Peyer's patch (tissue), 4 donors: ENCODE measurements around the gene JPH3. TPM values are rescaled to one million over a fixed set of nuclear protein-coding genes. Genes with fewer than 3 reads are reported as not detected.
"Not testable (repeated sequence)": the region's sequence is repeated elsewhere in the genome, so short reads cannot be mapped to it uniquely, and the experiment has no call there.

ENCODE experiments used
- DNase-seq, 3 donors: peaks; one replicate each; pipeline ENCODE4 v3.0.0-alpha.2; 2017 to 2019
- H3K27ac ChIP-seq, 4 donors: fragments of 200-600 bp; sonication (generic); one replicate each; pipeline ENCODE4 v1.5.1; 2016 to 2019
- H3K27me3 ChIP-seq, 2 donors: fragments of 200-600 bp; sonication (generic); one replicate each; pipeline ENCODE4 v1.5.1; 2019
- H3K36me3 ChIP-seq, 3 donors: fragments of 200-600 bp; sonication (generic); one replicate each; pipeline ENCODE4 v1.5.1; 2016 to 2019
- H3K4me1 ChIP-seq, 4 donors: fragments of 200-600 bp; sonication (generic); one replicate each; pipeline ENCODE4 v1.5.1; 2016 to 2019
- H3K4me3 ChIP-seq, 4 donors: fragments of 200-600 bp; sonication (generic); 1 replicate in 3 of 4; 2 replicates in 1 of 4; pipeline ENCODE4 v1.5.1; 2016 to 2019; ENCODE audit warnings: mild to moderate bottlenecking in 1 of 4
- H3K9me3 ChIP-seq, 4 donors: fragments of 200-600 bp; sonication (generic); one replicate each; pipeline ENCODE4 v1.5.1; 2016 to 2019; ENCODE audit warnings: mild to moderate bottlenecking in 1 of 4
- POLR2A ChIP-seq, 2 donors: fragments of 450-650 bp; IDR thresholded peaks; one replicate each; pipeline ENCODE4 v1.5.1; 2017; ENCODE audit warnings: antibody characterized with exemption in 2 of 2, mild to moderate bottlenecking in 2 of 2, moderate library complexity in 2 of 2
- total RNA-seq, 4 donors: library from RNA; depleted of rRNA; stranded (reverse); fragments of >200 nt; gene quantifications; one replicate each; pipeline ENCODE4 v1.1.0, GENCODE V29; 2016
- TF ChIP-seq, protein P1 (sequence below), 6 experiments: fragments of 450-650 bp in 4 of 6; fragments of 200-600 bp in 2 of 6; sonication (generic) in 1 of 6; IDR thresholded peaks; one replicate each; pipeline ENCODE4 v1.5.1; 2017 to 2019; ENCODE audit warnings: antibody characterized with exemption in 6 of 6, mild to moderate bottlenecking in 3 of 6, moderate library complexity in 1 of 6

JPH3 gene
- total RNA-seq, 4 donors from 2014 or later, result 0.13 to 0.57 TPM; not detected in 2

DNA sequence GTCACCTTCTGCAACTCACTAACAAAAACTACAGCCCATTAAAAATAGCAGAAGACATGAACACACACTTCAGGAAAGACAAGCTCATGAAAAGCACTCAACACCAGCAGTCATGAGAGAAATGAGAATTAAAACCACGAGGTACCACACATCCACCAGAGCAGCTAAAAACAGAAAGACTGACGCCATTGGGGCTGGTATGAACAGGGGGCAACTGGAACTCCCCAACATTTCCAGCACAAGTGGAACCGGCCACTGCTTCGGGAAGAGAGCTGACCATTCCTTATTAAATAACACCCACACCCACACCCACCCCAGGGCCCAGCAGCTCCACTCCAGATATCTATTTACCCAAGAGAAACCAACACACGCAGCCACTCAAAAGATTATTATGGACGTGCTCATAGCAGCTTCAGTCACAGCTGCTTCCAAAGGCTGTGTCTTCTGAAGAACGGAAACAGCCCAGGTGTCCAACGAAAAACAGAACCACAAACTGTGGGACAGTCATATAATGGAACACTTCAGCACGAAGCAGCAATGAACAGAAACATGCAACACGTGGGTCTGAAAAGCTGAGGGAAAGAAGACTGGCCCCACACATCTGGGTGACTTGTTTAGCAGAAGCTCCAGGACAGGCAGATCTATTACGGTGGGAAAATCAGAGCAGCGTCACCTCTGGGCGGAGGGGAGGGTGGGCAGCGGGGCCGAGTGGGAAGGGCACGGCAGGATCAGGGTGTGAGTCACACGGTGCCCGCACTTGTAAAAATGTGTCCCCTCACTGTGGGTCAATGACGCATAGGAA lies 122.4 kb downstream of the JPH3 start:
- peak in 1 of 3 donors; percentile 50 for DNase-seq
- Histone ChIP-seq H3K36me3 (peaks cover 0 to 53% (median 0%) of the 10 kb centered on the region in 3 donors), H3K27ac (peak overlapping the region in 1 of 4 donors; percentile 20)

DNA sequence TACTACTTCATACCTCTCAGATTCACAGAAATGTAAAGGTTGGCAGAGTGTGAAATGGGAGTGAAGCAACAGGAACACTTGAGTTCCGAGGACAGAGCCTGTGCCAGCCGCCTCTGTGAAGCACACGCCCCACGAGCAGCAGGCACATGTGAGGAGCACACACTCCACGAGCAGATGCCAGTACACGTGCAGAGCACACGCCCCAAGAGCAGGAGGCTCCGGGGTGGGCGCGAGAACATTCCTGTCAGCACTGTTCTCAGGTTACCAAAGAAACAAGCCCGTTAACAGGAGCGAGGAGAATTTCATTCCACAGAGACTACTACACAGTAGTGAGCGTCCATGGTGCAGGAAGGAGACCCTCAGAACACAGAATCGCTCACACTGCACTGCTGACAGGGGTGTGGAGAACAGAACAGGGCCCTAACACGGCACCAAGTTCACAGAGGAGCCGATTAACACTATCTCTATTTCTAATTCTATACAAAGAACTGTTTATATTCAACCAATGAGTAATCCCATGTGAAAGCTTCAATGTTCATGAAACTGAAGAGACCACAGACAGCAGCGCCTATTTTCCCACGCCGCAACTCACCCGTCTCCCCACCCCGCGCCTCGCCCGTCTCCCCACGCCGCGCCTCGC lies 123.4 kb downstream of the JPH3 start:
- TF ChIP-seq, protein P1, sequence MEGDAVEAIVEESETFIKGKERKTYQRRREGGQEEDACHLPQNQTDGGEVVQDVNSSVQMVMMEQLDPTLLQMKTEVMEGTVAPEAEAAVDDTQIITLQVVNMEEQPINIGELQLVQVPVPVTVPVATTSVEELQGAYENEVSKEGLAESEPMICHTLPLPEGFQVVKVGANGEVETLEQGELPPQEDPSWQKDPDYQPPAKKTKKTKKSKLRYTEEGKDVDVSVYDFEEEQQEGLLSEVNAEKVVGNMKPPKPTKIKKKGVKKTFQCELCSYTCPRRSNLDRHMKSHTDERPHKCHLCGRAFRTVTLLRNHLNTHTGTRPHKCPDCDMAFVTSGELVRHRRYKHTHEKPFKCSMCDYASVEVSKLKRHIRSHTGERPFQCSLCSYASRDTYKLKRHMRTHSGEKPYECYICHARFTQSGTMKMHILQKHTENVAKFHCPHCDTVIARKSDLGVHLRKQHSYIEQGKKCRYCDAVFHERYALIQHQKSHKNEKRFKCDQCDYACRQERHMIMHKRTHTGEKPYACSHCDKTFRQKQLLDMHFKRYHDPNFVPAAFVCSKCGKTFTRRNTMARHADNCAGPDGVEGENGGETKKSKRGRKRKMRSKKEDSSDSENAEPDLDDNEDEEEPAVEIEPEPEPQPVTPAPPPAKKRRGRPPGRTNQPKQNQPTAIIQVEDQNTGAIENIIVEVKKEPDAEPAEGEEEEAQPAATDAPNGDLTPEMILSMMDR (IDR thresholded peaks at IDR 0.05), result no peak
- no peak for TF ChIP-seq POLR2A (IDR thresholded peaks at IDR 0.05)
- Histone ChIP-seq H3K27ac (peak overlapping the region in 1 of 4 donors; percentile 20), H3K36me3 (peaks cover 0 to 56% (median 0%) of the 10 kb centered on the region in 3 donors), H3K4me1 (no peaks in the 10 kb centered on the region), H3K9me3 (no peaks in the 10 kb centered on the region), H3K4me3 (no peak overlapping the region), H3K27me3 (no peaks in the 10 kb centered on the region)
- DNase-seq, result no peak

More for the DNA sequence above, 122.4 kb downstream of the JPH3 start:
- Histone ChIP-seq H3K27me3 (no peaks in the 10 kb centered on the region), H3K4me1 (no peaks in the 10 kb centered on the region), H3K9me3 (no peaks in the 10 kb centered on the region), H3K4me3 (no peak overlapping the region)
- no peak for TF ChIP-seq POLR2A (IDR thresholded peaks at IDR 0.05)
- TF ChIP-seq, protein P1 (IDR thresholded peaks at IDR 0.05), result no peak

DNA sequence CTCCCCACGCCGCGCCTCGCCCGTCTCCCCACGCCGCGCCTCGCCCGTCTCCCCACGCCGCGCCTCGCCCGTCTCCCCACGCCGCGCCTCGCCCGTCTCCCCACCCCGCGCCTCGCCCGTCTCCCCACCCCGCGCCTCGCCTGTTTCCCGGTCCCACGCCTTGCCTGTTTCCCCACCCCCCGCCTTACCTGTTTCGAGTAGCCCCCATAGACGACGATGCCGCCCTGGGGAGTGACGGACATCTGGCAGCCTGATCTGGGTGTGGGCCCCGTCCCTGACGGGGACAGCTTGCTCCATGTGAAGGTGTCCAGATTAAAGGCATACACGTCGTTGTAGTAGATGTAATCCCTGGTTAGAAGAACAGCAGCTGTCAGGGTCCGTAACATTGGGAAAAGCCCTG lies 124.3 kb downstream of the JPH3 start:
- H3K9me3 ChIP-seq, H3K4me3 ChIP-seq, DNase-seq, H3K27ac ChIP-seq, H3K27me3 ChIP-seq, H3K4me1 ChIP-seq: not testable (repeated sequence)
- peaks cover 0 to 55% (median 0%) of the 10 kb centered on the region in 3 donors for H3K36me3 ChIP-seq

DNA sequence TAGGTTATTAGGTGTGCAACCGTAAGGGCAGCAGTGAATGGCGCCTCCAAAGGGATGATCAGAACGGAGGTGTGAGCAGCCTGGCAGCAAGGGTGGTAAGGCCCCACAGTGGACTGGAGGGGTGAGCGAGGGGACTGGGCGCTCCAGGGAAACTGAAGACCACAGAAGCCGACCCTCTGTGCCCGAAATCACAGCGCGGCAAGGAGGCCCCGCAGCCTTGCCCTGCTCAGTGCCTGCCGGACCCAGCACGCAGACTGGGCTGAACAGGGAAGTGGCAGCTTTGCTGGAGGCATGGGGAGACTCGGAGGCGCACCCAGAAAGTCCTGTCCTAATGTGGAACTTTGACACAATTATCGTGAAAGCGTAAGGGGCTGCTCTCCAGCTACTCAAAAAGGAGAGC lies 125.0 kb downstream of the JPH3 start:
- no peaks in the 10 kb centered on the region for H3K4me1 ChIP-seq
- DNase-seq, result no peak
- H3K4me3 ChIP-seq, result no peak overlapping the region
- H3K27ac ChIP-seq, result no peak overlapping the region
- H3K9me3 ChIP-seq, result no peaks in the 10 kb centered on the region
- no peaks in the 10 kb centered on the region for H3K27me3 ChIP-seq
- H3K36me3 ChIP-seq, result peaks cover 0 to 51% (median 0%) of the 10 kb centered on the region in 3 donors
- TF ChIP-seq POLR2A (IDR thresholded peaks at IDR 0.05), result no peak
- TF ChIP-seq, protein P1 (IDR thresholded peaks at IDR 0.05), result no peak

DNA sequence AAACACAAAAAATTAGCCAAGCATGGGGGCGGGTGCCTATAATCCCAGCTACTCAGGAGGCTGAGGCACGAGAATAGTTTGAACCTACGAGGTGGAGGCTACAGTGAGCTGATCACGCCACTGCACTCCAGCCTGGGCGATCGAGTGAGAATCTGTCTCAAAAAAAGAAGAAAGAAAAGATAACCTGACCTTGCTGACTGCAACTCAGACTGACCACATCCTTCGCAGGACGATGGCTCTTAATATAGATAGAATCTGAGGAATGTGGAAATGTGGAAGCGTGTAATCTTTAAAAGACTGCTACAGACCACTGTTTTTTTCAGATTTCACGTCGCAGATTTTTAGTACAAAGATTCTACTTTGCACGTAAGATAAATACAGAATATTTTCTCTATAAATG lies 125.7 kb downstream of the JPH3 start:
- H3K36me3 ChIP-seq, result peaks cover 0 to 45% (median 0%) of the 10 kb centered on the region in 3 donors
- no peaks in the 10 kb centered on the region for H3K27me3 ChIP-seq
- H3K27ac ChIP-seq, result no peak overlapping the region
- H3K9me3 ChIP-seq, result no peaks in the 10 kb centered on the region
- no peak for TF ChIP-seq POLR2A (IDR thresholded peaks at IDR 0.05)
- TF ChIP-seq, protein P1 (IDR thresholded peaks at IDR 0.05), result no peak
- no peaks in the 10 kb centered on the region for H3K4me1 ChIP-seq
- H3K4me3 ChIP-seq, result no peak overlapping the region
- DNase-seq, result no peak
